GM21825 (cell line): ENCODE data around the gene SCFD2.
"Not testable (repeated sequence)": the region's sequence is repeated elsewhere in the genome, so short reads cannot be mapped to it uniquely, and the experiment has no call there.

ENCODE experiments used
- ATAC-seq: cut with Tn5 transposase; IDR thresholded peaks from one replicate; pipeline ENCODE4 v1.9.1; 2021; ENCODE audit warnings: mild to moderate bottlenecking, moderate library complexity; ENCODE audit not compliant: unreplicated experiment

SCFD2 gene

GRCh38 chr4:53346920-53347852, 18.7 kb downstream of the SCFD2 start:
- no peak for ATAC-seq

GRCh38 chr4:53346392-53346791, 19.5 kb downstream of the SCFD2 start:
- not testable (repeated sequence) for ATAC-seq

GRCh38 chr4:53340145-53340544, 25.7 kb downstream of the SCFD2 start:
- not testable (repeated sequence) for ATAC-seq

GRCh38 chr4:53334916-53335315, 30.9 kb downstream of the SCFD2 start:
- not testable (repeated sequence) for ATAC-seq

GRCh38 chr4:53326535-53326934, 39.3 kb downstream of the SCFD2 start:
- ATAC-seq = no peak

- no peak for ATAC-seq
These were observed 43.2 kb downstream of the SCFD2 start for GRCh38 chr4:53322696-53323095.

GRCh38 chr4:53321984-53322289, 43.9 kb downstream of the SCFD2 start:
- ATAC-seq = no peak

GRCh38 chr4:53321151-53321983, 44.5 kb downstream of the SCFD2 start:
- no peak for ATAC-seq

GRCh38 chr4:53315300-53315699, 50.6 kb downstream of the SCFD2 start:
- no peak for ATAC-seq

GRCh38 chr4:53314252-53314651, 51.6 kb downstream of the SCFD2 start:
- ATAC-seq = no peak

- no peak for ATAC-seq
These were observed 52.4 kb downstream of the SCFD2 start for GRCh38 chr4:53313510-53313909.

GRCh38 chr4:53309321-53310040, 56.4 kb downstream of the SCFD2 start:
- no peak for ATAC-seq

GRCh38 chr4:53307819-53308780, 57.8 kb downstream of the SCFD2 start:
- ATAC-seq = peak; percentile 73

GRCh38 chr4:53307210-53307609, 58.7 kb downstream of the SCFD2 start:
- no peak for ATAC-seq

GRCh38 chr4:53306729-53307128, 59.1 kb downstream of the SCFD2 start:
- ATAC-seq = no peak

GRCh38 chr4:53292209-53292608, 73.7 kb downstream of the SCFD2 start:
- ATAC-seq = not testable (repeated sequence)

- ATAC-seq = no peak
These were observed 84.4 kb downstream of the SCFD2 start for GRCh38 chr4:53281438-53281837.

GRCh38 chr4:53280846-53281245, 85.0 kb downstream of the SCFD2 start:
- ATAC-seq = no peak

GRCh38 chr4:53274609-53275268, 91.1 kb downstream of the SCFD2 start:
- no peak for ATAC-seq

- ATAC-seq = no peak
These were observed 92.1 kb downstream of the SCFD2 start for GRCh38 chr4:53273726-53274125.
